WERI-Rb-1 (cell line): Measurements from ENCODE around the gene WDFY3.

Source experiments
- DNase-seq: peaks from one replicate; pipeline ENCODE4 v3.0.0-alpha.2; 2020
- H3K27ac ChIP-seq: fragments of 250-450 bp; sonication (Bioruptor Pico); 2 replicates; pipeline ENCODE4 v1.5.1; 2020; ENCODE audit warnings: mild to moderate bottlenecking, moderate library complexity
- H3K27me3 ChIP-seq: fragments of 250-450 bp; sonication (Bioruptor Pico); 2 replicates; pipeline ENCODE4 v1.5.1; 2021; ENCODE audit warnings: mild to moderate bottlenecking, low read depth, moderate library complexity; ENCODE audit not compliant: insufficient read depth, severe bottlenecking
- H3K36me3 ChIP-seq: fragments of 250-450 bp; sonication (Bioruptor Pico); 2 replicates; pipeline ENCODE4 v1.5.1; 2020; ENCODE audit warnings: mild to moderate bottlenecking, moderate library complexity
- H3K4me3 ChIP-seq: 2 replicates; pipeline ENCODE4 v1.5.1; 2011; ENCODE audit warnings: low read depth, mild to moderate bottlenecking, control low read depth, low read length
- H3K9me3 ChIP-seq: fragments of 250-450 bp; sonication (Bioruptor Pico); 2 replicates; pipeline ENCODE4 v1.5.1; 2021; ENCODE audit warnings: mild to moderate bottlenecking, moderate library complexity; ENCODE audit not compliant: severe bottlenecking
- CTCF ChIP-seq: IDR thresholded peaks from 2 replicates; pipeline ENCODE4 v1.5.1; 2011; ENCODE audit warnings: low read depth, mild to moderate bottlenecking, control low read depth, inconsistent platforms, low read length

WDFY3 gene

GRCh38 chr4:84865600-84865999 lies 100.9 kb downstream of the WDFY3 start:
- H3K9me3 ChIP-seq, result no peaks in the 10 kb centered on the region
- no peak for TF ChIP-seq CTCF
- no peaks in the 10 kb centered on the region for H3K36me3 ChIP-seq
- no peak overlapping the region for H3K27ac ChIP-seq
- no peak overlapping the region for H3K4me3 ChIP-seq
- no peaks in the 10 kb centered on the region for H3K27me3 ChIP-seq
- DNase-seq, result no peak

- Histone ChIP-seq H3K36me3 (peaks cover 20% of the 10 kb centered on the region), H3K27me3 (no peaks in the 10 kb centered on the region), H3K9me3 (no peaks in the 10 kb centered on the region), H3K27ac (no peak overlapping the region), H3K4me3 (no peak overlapping the region)
- DNase-seq, result no peak
- no peak for TF ChIP-seq CTCF
Measured at GRCh38 chr4:84862064-84862463, 104.4 kb downstream of the WDFY3 start.

GRCh38 chr4:84857296-84857695 lies 109.2 kb downstream of the WDFY3 start:
- no peak overlapping the region for H3K27ac ChIP-seq
- TF ChIP-seq CTCF, result no peak
- no peaks in the 10 kb centered on the region for H3K9me3 ChIP-seq
- no peaks in the 10 kb centered on the region for H3K27me3 ChIP-seq
- DNase-seq, result no peak
- no peak overlapping the region for H3K4me3 ChIP-seq
- H3K36me3 ChIP-seq, result peaks cover 22% of the 10 kb centered on the region

- H3K4me3 ChIP-seq, result no peak overlapping the region
- no peak for TF ChIP-seq CTCF
- no peaks in the 10 kb centered on the region for H3K27me3 ChIP-seq
- DNase-seq, result no peak
- H3K36me3 ChIP-seq, result peaks cover 22% of the 10 kb centered on the region
- H3K9me3 ChIP-seq, result no peaks in the 10 kb centered on the region
- no peak overlapping the region for H3K27ac ChIP-seq
Measured at GRCh38 chr4:84856468-84857049, 109.9 kb downstream of the WDFY3 start.

GRCh38 chr4:84855774-84856173 lies 110.7 kb downstream of the WDFY3 start:
- Histone ChIP-seq H3K9me3 (no peaks in the 10 kb centered on the region), H3K27me3 (no peaks in the 10 kb centered on the region), H3K4me3 (no peak overlapping the region), H3K36me3 (peaks cover 22% of the 10 kb centered on the region), H3K27ac (no peak overlapping the region)
- no peak for DNase-seq
- no peak for TF ChIP-seq CTCF

GRCh38 chr4:84852081-84852480 lies 114.4 kb downstream of the WDFY3 start:
- peaks cover 20% of the 10 kb centered on the region for H3K36me3 ChIP-seq
- TF ChIP-seq CTCF, result no peak
- no peak overlapping the region for H3K27ac ChIP-seq
- DNase-seq, result no peak
- H3K4me3 ChIP-seq, result no peak overlapping the region
- no peaks in the 10 kb centered on the region for H3K27me3 ChIP-seq
- H3K9me3 ChIP-seq, result no peaks in the 10 kb centered on the region
